HG03103 (cell line): ENCODE data around the gene TSHZ2.
A peak's percentile ranks its signal among the peaks of the same experiment; 100 is the strongest.

Experiments
- ATAC-seq: cut with Tn5 transposase; IDR thresholded peaks from one replicate; pipeline ENCODE4 v1.9.1; 2021; ENCODE audit warnings: low read depth; ENCODE audit not compliant: unreplicated experiment

TSHZ2 gene

DNA sequence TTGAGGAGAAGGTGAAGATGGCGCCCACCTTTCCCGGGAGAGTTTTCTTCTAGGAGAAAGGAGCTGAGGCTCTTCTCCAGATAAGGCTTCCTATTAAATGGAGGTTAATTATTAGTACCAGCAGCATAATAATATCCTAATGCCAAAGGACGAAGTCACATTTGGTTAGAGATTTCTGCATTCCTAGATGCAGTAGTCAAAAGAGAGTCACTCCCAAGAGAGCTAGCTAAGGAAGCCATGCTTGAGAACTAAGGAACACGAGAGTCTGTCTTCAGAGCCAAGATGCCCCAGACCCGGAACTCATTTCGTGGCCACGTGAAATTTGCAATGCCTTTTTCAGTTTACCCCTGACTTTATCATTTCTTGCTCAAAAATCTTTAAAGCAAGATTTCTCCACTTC lies 132.7 kb downstream of the TSHZ2 start:
- no peak for ATAC-seq

DNA sequence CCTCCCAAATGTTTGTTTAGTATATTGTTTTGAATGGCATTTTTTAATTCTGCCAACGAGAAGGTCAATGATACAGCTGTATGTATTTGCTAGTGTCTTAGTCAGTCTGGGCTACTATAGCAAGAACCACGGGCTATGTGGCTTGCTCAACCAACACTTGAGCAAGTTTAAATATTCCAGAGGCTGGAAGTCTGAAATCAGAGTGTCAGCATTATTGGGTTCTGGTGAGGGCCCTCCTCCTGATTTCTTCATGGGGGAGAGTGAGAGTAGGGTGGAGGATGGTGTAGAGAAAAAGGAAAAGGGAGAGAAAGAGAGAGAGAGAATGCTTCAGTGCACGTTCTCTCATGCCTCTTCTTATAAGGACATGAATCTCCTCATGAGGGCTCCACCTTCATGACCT lies 144.6 kb downstream of the TSHZ2 start:
- ATAC-seq: no peak

DNA sequence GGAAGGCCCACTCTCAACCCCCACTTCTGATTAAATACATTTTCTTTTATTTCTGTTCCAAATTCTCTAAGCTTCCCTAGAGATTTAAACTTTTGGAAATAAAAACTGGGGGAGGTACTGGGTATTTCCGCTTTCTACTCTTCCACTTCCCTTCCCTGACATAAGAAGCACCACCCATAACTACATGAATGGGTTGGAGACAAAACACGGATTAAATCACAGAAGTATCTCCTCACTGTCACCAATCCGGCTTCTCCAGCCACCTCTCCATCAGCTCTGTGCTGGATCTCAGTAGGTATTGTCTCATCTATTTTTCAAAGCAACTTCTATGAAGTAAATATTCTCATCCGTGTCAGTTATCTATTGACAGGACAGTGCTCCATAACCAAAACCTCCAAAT lies 150.7 kb downstream of the TSHZ2 start:
- no peak for ATAC-seq

DNA sequence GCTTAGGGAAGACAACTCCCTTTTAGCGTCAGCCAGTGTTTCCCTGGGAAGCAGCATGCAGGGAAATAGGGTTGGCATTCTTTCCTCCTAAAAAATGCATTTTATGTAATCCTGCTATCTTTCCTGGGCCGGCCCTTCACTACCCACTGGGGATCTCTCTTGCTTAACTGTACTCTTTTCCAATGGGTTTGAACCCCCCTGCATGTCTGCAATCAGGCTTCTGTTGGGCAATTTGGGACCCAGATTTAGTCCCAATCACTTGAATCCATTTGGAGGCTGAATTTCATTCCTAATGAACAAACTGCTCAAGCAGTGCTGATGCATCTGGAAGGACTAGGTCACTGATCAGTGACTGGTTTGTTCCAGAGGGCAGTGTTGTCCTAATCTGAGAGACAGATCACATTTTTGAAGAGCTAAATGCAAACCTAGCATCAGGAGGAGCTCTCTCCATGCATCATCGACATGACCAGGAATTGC lies 152.0 kb downstream of the TSHZ2 start:
- ATAC-seq: no peak

DNA sequence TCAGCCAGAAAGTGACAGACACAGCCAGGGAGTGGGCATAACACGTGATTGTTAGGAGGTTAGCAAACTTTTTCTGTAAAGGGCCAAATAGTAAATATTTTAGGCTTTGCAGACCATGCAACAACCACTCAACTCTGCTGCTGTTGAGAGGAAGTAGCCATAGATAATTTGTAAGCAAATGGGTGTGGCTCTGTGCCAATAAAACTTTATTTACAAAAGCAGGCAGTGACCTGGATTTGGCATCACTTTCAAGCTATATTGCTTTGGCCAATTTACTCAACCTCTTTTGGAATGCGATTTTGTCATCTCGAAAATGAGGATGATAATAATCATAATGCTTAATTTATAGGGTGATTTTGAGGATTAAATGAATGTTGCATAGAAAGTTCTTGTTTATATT lies 152.6 kb downstream of the TSHZ2 start:
- ATAC-seq: no peak

DNA sequence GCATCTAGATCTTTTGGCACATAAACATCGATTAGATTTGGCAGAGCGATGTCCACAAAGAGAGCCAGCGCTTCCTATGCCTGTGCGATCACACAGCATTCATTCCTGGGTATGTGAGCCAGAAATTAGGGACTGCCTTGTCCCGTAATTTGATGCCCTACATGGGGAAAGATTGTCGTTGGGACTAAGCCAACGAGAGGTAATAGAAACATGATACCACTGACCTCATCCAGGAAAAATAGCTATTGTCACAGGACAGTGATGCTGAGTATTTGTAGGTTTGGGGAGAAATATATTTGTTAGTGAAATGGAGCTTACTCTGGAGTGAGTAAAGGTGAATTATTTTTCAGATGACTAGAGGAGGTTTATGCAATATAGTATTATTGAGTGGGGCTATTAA lies 154.0 kb downstream of the TSHZ2 start:
- ATAC-seq: no peak

DNA sequence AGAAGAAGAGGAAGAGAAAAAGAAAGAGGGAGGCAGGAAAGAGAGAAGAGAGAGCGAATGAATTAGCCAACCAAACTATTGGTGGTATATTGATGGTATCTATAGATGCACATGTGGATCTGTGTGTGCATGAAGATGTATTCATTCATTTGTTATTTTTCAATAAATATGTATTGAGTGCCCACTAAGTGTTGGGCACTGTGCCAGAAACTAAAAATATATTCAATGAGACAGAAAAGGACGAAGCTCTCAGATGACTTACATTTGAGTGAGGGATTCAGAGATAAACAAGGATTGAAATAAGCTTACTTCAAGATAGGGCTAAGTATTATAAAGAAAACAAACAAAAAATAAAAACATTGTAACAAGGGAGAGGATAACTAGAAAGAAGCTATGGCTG lies 154.9 kb downstream of the TSHZ2 start:
- ATAC-seq: no peak

DNA sequence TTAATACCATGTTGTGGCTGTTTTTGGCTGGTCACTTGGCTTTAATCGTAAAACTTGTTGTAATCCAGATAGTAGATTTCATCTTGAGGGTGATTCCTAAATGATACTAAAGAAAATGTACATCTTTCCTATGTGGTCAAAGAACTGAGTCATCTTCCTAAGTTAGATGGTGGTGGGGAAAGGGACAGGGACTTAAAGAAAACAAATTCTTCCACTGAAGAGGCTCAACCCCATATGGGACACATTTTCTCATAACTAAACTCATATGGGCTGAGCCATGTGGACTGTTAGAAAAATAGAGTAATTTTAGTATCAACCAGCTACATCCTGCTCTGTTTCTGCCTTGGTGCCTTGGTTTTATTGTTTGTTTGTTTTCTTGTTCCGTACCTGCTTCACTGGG lies 155.8 kb downstream of the TSHZ2 start:
- no peak for ATAC-seq

DNA sequence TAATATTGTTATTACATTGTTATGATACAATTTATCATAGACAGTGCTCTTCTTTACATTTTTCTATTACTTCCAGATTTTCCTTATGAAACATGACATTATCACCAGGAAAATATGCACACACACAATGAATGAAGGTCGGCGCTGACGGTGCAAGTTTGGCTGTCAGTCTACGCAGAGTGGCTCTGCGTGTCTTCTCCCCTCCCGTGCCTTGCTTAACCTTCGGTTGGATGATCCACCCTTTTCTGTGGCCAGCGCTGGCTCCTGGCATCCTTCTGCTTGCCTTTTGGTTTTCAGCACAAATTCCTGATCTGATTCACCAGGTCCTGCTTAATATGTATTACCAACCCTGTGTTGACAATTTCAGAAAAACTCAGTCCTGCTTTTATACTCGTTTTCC lies 157.4 kb downstream of the TSHZ2 start:
- ATAC-seq: no peak

DNA sequence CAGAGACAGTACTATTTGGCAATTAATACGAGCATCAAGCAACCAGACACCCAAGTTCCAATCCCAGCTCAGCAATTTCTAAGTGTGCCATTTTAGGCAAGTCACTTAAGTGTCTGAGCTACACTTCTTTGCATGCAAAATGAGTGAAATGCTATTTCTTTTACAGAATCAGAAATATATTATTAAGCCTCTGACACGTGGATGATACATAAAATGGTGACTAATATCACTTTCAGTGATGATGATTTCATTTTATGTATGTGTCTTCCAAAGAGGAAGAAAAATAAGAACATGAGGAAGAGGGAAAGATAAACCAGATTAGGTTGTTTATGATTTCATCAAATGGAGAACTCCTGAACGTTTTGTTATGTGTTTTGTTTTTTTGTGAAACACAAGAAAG lies 158.6 kb downstream of the TSHZ2 start:
- ATAC-seq: no peak

DNA sequence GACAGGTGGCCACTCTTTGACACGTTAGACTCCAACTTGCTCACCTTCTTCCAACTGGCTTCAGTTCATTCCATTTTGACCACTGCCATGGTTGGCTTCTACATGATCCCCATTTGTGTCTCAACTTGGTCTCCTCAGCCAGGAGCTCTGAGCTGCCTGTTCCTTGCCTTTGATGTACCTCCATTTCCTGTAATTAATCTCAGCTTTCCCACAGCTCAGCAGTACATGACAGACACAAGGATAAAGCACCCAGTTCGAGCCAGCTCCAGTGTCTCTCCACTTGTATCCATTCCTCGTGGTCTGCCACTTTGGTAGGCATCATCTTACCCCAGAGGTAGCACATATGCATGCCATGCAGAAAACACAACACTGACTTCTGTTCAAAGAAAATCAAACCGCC lies 161.0 kb downstream of the TSHZ2 start:
- no peak for ATAC-seq

DNA sequence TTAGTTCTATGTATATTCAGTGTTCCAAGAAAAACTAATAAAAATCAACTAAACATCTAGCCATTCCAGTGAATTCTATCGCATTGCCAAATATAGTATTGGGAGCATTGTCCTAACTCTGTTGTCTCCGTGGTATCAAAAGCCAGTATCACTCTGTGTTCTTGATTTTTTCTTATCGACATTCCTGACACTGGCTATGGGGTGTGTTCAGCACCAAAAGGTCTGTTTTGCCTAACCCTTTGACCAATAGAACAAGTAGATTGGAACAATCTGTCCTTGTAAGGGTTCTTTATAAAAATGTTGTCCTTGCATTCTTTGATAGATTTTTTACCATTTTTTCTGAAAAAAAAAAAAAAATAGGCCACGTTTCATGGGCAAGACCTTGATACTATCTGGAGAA lies 161.5 kb downstream of the TSHZ2 start:
- ATAC-seq: no peak

DNA sequence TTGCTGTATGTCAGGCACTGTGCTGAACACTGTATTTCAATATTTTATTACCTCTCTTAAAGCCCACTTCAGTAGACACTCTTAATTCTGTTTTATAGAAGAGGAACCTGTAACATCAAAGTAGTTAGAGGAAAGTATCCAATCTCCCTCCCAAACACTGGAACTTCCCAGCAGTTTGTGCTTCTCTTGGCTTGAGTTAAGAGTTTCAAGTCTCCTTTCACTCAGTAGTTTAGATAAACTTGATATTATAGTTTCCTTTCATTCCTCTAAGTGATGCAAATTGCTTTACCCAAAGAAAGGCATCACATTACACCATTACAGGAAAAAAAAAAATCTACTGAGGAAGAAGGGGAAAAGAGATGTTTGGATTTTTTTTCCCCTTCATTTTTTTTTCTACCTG lies 164.3 kb downstream of the TSHZ2 start:
- no peak for ATAC-seq

DNA sequence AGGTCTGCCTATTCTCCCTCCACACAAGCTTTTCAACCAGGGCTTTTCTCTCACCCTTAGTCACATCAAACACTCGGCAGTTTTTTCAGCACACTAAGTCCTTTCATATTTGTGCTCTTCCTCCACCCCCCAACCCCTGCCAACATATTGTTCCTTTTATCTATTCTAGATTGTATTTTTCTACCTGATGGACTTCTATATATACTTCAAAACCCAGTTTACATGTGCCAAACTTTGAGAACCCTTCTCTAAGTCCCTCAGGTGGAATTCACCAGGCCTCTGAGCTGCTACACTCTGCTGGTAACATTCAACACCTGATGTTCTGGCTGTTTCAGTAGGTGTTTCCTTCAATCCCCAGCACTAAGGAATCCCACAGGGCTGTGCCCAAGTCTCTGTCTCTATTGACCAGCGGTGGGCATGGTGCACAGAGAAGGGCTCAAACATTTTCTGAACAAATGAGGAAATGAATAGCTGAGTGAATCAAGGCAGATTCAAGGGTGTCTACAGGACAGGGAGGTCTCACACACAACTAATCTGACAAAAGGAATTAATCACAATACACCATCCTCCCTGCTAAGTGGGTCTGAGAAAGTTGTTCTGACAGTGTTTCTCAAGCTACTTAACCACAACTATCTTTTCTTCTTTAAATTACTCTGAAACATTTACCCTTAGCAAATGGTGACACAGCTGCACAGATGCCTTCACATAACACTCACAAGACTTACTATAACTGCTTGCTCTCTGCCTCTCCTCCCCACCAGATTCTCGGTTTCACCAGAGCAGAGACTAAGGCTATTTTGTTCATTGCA lies 166.5 kb downstream of the TSHZ2 start:
- ATAC-seq: peak; percentile 95

DNA sequence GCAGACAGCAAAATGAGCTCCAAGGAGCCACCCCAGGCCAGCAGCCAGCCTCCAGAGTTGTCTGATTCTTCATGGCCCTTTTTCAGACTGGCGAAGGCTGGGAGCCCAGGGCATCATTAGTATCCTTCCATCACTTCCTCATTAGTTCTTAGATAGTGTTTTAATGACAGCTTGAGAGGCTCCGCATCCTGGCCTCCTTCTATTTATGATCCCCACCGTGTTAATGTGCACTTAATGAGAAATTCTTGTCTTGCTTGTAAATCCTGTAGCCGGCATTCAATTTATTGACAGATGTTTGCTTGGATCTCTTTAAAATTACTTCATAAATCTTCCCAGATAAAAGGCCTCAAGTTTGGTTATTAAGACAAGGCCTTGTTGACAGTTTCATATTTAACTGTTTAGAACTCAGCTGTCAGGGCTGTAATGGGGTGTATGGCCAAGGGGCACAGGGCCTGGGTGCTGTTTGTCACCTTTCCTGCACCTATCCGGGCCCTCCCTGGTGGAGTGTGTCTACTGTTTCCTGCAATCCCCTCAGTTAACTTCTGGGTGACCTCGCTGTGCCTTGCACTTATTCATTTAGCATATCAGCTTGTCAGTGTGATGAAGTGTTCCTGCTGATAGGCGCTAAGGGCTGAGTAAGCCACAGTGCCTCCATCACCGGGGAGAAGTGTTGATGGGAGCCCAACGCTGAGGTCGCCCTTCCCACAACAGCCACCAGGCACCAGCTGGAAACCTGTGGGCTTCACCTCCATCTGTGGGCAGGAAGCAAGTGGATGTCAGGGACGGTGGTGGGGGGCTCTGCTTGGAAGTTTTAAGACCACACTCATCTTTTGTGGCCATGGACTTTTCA lies 169.3 kb downstream of the TSHZ2 start:
- ATAC-seq: no peak

DNA sequence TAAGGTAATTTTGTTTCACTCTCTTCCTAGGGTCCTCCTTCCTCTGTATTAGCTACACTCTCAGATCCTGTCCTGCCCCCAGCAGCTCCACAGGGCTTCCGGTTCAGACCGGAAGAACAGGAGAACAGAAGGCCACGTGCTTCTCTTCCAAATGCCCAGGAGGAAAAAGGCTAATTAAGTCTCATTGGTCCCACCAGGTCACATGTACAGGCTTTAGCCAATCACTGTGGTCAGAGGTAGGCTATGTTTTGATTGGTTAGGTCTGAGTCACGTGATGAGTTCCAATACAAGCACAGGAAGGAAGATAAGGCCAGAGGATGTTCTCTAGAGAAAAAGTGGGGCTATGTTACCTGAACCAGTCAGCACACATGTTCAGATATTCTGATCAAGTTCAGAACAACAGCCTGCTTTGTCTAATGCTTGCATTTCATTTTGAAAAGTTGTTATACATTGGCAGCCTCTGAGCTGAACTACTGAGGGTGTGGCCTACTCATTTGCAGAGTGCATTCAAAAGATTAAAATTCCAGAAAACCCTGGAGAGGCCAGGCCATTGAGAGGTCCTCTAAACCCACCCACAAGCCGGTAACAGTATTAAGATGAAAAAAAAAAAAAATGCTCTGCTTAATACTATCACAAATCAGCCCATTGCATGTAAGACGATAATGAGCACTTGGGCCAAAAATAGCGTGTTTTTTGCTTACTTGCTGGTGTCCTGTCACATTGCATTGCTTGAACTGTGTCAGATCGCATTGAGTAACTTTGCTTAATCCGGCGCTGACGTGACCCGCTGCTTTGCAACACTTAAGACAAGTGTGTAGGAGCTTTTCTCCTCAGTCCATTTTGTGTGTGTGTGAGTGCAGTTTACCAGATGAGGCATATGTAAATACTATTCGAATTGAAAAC lies 170.3 kb downstream of the TSHZ2 start:
- no peak for ATAC-seq

DNA sequence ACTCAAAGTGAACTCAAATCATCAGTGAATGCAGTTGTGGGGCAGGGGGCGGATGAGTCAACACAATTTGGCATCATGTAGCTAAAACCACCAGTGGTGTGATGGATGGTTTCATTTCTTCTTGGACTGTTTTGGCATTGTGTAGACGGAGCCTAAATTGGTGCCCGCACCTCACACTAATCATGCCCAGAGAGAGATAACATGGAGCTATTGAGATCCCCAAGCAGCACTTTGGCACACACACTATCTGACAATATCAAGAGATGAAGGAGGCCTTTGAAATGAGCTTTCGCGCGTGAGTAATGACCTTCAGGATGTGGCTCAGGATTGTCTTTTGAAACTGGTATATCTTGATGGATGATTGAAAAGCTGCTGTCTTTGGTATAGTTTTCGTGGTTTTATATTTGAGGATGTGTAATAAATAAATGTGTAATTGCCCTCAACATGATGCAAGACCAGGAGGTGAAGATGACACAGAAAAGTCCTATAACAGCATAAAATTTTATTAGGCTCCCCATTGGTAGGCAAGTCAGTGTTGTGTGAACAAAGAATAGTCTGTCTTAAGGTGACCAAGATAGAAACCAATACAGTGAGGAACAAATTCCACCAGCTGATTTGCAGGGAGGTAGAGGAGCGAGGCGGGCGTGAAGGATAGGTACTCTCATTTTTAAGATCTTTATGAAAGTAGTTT lies 174.2 kb downstream of the TSHZ2 start:
- peak; percentile 76 for ATAC-seq

DNA sequence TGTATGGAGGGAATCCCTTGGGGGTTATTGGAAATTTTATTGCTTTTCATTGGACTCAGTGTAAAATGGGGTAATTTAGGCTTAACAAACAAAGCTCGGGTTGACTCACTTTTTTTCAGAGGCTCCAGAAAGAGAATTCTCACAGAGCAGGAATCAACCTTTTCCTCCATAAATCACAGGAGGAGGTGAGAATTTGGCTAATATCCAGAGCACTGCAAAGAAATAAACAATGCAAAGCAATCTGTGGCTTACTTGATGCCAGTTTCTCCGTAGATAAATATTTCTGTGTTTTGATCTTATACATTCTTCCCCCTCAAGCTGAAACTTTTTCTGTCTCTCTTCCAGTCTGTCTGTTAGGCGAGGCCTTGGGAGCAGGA lies 176.6 kb downstream of the TSHZ2 start:
- no peak for ATAC-seq

DNA sequence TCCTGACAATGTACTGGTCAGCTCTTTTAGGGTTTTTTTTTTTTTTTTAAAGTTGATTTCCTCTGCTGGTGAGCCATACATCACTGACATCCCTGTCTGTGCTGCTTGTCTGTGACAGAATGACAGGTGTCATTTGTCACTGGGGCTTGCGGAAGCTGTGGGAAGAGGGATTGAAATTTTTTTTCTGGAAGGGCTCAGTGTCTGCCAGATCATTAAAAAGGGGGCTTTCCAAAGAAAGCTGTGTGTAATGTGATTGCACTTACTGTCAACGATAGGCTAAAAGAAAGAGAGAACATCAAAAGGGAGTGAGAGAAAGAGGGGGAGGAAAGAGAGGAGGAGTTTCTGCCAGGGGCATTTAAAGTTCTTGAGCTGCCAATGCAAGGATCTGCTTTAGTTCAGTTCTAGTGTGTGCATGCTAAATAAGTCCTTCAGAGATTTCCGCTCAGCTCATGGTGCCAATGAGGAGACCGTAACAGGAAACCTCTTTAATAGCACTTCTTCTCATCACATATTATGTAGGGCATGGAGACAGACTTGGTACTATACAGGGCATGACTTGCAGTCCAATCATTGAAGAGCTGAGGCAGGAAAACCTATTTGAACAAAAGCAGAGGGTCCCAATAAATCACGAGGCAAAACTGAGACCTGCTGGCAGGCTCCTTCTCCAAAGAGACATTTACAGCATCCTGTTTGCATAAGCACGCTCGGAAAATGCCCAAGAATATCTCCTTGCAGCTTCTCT lies 177.2 kb downstream of the TSHZ2 start:
- ATAC-seq: no peak

DNA sequence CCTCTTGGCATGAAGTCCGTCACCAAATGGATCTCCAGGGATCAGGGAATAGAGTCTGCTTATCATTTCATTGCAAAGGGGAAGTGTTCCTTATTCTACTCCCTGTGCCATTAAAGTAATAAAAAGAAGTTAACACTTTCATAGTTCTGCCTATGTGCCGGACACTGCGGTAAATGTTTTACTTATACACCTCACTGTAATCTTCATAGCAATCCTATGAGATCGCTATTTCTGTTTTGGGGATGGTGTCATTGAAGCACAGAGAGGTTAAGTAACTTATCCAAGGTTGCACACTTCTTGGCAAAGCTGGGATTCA lies 177.7 kb downstream of the TSHZ2 start:
- no peak for ATAC-seq
